IMR-90 (cell line): Measurements from ENCODE around the gene STARD13. TPM values are rescaled to one million over a fixed set of nuclear protein-coding genes. Genes with fewer than 3 reads are reported as not detected.

ENCODE experiments used
- ATAC-seq: fragments of 200-7000 bp; cut with Tn5 transposase; 2 replicates; pipeline ENCODE4 v1.9.1; 2020; ENCODE audit warnings: low read depth, mild to moderate bottlenecking, moderate library complexity
- BruUV-seq: library from RNA; stranded (reverse); fragments of 400-500 nt; replicated peaks from 2 replicates; lab custom pipeline; 2021; lab: Mats Ljungman, UMichigan
- CTCF ChIA-PET: fragments of 300-600 bp; formaldehyde crosslinking; extraction: SDS; loops from one replicate; lab custom pipeline; 2021; ENCODE audit warnings: antibody characterized with exemption; lab: Yijun Ruan, JAX
- POLR2A ChIA-PET: fragments of 300-600 bp; sonication (Branson Sonifier 250); formaldehyde crosslinking; loops from one replicate; lab custom pipeline; 2022; ENCODE audit warnings: antibody characterized with exemption; ENCODE audit not compliant: unreplicated experiment; lab: Charles Lee
- DNase-seq: peaks from one replicate; pipeline ENCODE4 v3.0.0; 2013
- H2AFZ ChIP-seq: replicated peaks from 2 replicates; pipeline ENCODE3; 2013; ENCODE audit warnings: low read length, mild to moderate bottlenecking; ENCODE audit not compliant: poor library complexity
- H2AK5ac ChIP-seq: 2 replicates; pipeline ENCODE4 v1.6.1; 2013; ENCODE audit warnings: low read depth, low read length, inconsistent platforms
- H2AK9ac ChIP-seq: replicated peaks from 2 replicates; pipeline ENCODE3; 2013; ENCODE audit warnings: mild to moderate bottlenecking, low read depth, low read length, moderate library complexity; ENCODE audit not compliant: poor library complexity
- H2BK120ac ChIP-seq: 2 replicates; pipeline ENCODE4 v1.6.1; 2013; ENCODE audit warnings: low read depth, low read length, inconsistent platforms
- H2BK15ac ChIP-seq: 3 replicates; pipeline ENCODE4 v1.6.1; 2013; ENCODE audit warnings: low read depth, low read length, inconsistent platforms
- H2BK20ac ChIP-seq: 2 replicates; pipeline ENCODE4 v1.6.1; 2013; ENCODE audit warnings: low read depth, mild to moderate bottlenecking, inconsistent platforms, low read length, moderate library complexity
- H2BK5ac ChIP-seq: 2 replicates; pipeline ENCODE4 v1.6.1; 2013; ENCODE audit warnings: mild to moderate bottlenecking, low read depth, low read length, inconsistent platforms; ENCODE audit not compliant: poor library complexity, severe bottlenecking
- H3K14ac ChIP-seq: replicated peaks from 2 replicates; pipeline ENCODE4 v1.6.1; 2013; ENCODE audit warnings: low read depth, low read length, inconsistent platforms
- H3K18ac ChIP-seq: 2 replicates; pipeline ENCODE4 v1.6.1; 2013; ENCODE audit warnings: low read depth, low read length, control low read depth
- H3K23ac ChIP-seq: 2 replicates; pipeline ENCODE4 v1.6.1; 2013; ENCODE audit warnings: low read depth, low read length, inconsistent platforms
- H3K27ac ChIP-seq: 2 replicates; pipeline ENCODE4 v1.5.1; 2013; ENCODE audit warnings: mild to moderate bottlenecking, control low read depth, low read length; ENCODE audit not compliant: insufficient read depth
- H3K27me3 ChIP-seq: 2 replicates; pipeline ENCODE4 v1.6.1; 2013; ENCODE audit warnings: low read length; ENCODE audit not compliant: control insufficient read depth, insufficient read depth
- H3K36me3 ChIP-seq: 2 replicates; pipeline ENCODE4 v1.6.1; 2013; ENCODE audit warnings: low read length, mixed read lengths; ENCODE audit not compliant: control insufficient read depth, insufficient read depth
- H3K4ac ChIP-seq: 2 replicates; pipeline ENCODE4 v1.6.1; 2013; ENCODE audit warnings: low read depth, low read length, inconsistent platforms
- H3K4me1 ChIP-seq: 2 replicates; pipeline ENCODE4 v1.6.1; 2013; ENCODE audit warnings: low read length, mixed read lengths; ENCODE audit not compliant: control insufficient read depth, insufficient read depth
- H3K4me2 ChIP-seq: 2 replicates; pipeline ENCODE4 v1.6.1; 2013; ENCODE audit warnings: low read depth, mild to moderate bottlenecking, control low read depth, low read length, moderate library complexity
- H3K4me3 ChIP-seq: 2 replicates; pipeline ENCODE4 v1.5.1; 2013; ENCODE audit warnings: low read depth, mild to moderate bottlenecking, control low read depth, low read length, moderate library complexity; ENCODE audit not compliant: insufficient read depth
- H3K56ac ChIP-seq: 2 replicates; pipeline ENCODE4 v1.6.1; 2013; ENCODE audit warnings: low read length, inconsistent platforms; ENCODE audit not compliant: insufficient read depth; ENCODE audit errors: extremely low read depth
- H3K79me1 ChIP-seq, 2 experiments: 2 replicates each; pipeline ENCODE4 v1.6.1; 2013; ENCODE audit warnings: low read length in 2 of 2, inconsistent platforms in 1 of 2, low read depth in 1 of 2
- H3K9ac ChIP-seq: 2 replicates; pipeline ENCODE4 v1.6.1; 2013; ENCODE audit warnings: low read depth, low read length, control low read depth
- H3K9me1 ChIP-seq: 2 replicates; pipeline ENCODE4 v1.6.1; 2013; ENCODE audit warnings: low read length, inconsistent platforms; ENCODE audit not compliant: insufficient read depth
- H3K9me3 ChIP-seq: 2 replicates; pipeline ENCODE4 v1.6.1; 2013; ENCODE audit warnings: low read length; ENCODE audit not compliant: control insufficient read depth, insufficient read depth
- H4K20me1 ChIP-seq: 2 replicates; pipeline ENCODE4 v1.6.1; 2013; ENCODE audit warnings: low read length, inconsistent platforms; ENCODE audit not compliant: insufficient read depth
- H4K5ac ChIP-seq: 2 replicates; pipeline ENCODE4 v1.6.1; 2013; ENCODE audit warnings: mild to moderate bottlenecking, low read depth, low read length, control low read depth
- H4K8ac ChIP-seq, 2 experiments: 2 replicates each; pipeline ENCODE4 v1.6.1; 2013; ENCODE audit warnings: low read depth in 2 of 2, low read length in 2 of 2, control low read depth in 1 of 2, inconsistent platforms in 1 of 2
- H4K91ac ChIP-seq: 2 replicates; pipeline ENCODE4 v1.6.1; 2013; ENCODE audit warnings: low read depth, low read length, inconsistent platforms; ENCODE audit not compliant: insufficient read depth
- POLR2A ChIP-seq: IDR thresholded peaks from 2 replicates; pipeline ENCODE4 v1.6.1; 2012; ENCODE audit warnings: mild to moderate bottlenecking, low read depth, low read length
- RAD21 ChIP-seq: IDR thresholded peaks from 2 replicates; pipeline ENCODE4 v1.6.1; 2012; ENCODE audit warnings: low read length, improper control_type of control experiment
- WGBS, 2 experiments: methylation state at CpG; one replicate each; pipeline versions ENCODE4 v1.1.5 to v1.1.7; 2013; ENCODE audit warnings: missing lambda C conversion rate in 2 of 2; ENCODE audit not compliant: insufficient read length in 1 of 2; ENCODE audit errors: extremely low coverage in 2 of 2; 5-methylcytosine and 5-hydroxymethylcytosine counted together
- dilution Hi-C: fragments of 300-500 bp; cut with HindIII; formaldehyde crosslinking; loops from one replicate; pipeline ENCODE4 v1.14.3; 2018; ENCODE audit warnings: low sequenced_read_pairs; ENCODE audit not compliant: unreplicated experiment
- in situ Hi-C: fragments of 300-500 bp; cut with MboI; formaldehyde crosslinking; loops from 3 replicates; pipeline ENCODE4 v1.14.3; 2019; ENCODE audit warnings: low sequenced_read_pairs, inconsistent platforms, mixed read lengths
- intact Hi-C: fragments of 100-400 bp; cut with micrococcal nuclease; formaldehyde crosslinking; loops from 2 replicates; pipeline ENCODE4 v1.10.0; 2022
- polyA plus RNA-seq, 3 experiments: library from polyadenylated mRNA; depleted of rRNA; stranded (reverse); fragments of >200 nt; gene quantifications; 2 replicates each; pipeline ENCODE4 v1.2.3, GENCODE V29; 2012; ENCODE audit warnings: low replicate concordance in 1 of 3
- total RNA-seq: library from RNA; depleted of rRNA; stranded (reverse); fragments of >200 nt; gene quantifications from 2 replicates; pipeline ENCODE4 v1.2.3, GENCODE V29; 2012

STARD13 gene
- total and polyA plus RNA-seq, 2 of the 4 experiments (the other 2 are of a cell fraction) = 23.6 to 46.6 TPM

GRCh38 chr13:33206425-33206824, 79.1 kb downstream of the STARD13 start:
- no peak; the same call in 1 of the 2 replicates for ATAC-seq
- peak; percentile 76 for DNase-seq
- in situ Hi-C loops = no loop called here
- H2BK20ac ChIP-seq = peak overlapping the region; percentile 72
- no peak overlapping the region for H3K56ac ChIP-seq
- H2AFZ ChIP-seq = no peak overlapping the region
- no peak overlapping the region for H2AK9ac ChIP-seq
- intact Hi-C loops = no loop called here
- H2BK120ac ChIP-seq = peak overlapping the region; percentile 66
- peak overlapping the region; percentile 78 for H3K14ac ChIP-seq
- H2AK5ac ChIP-seq = peak overlapping the region; percentile 67
- H3K4me1 ChIP-seq = peaks cover 30% of the 10 kb centered on the region
- no peaks in the 10 kb centered on the region for H3K9me3 ChIP-seq
- dilution Hi-C loops = no loop called here
- ChIA-PET CTCF (no interaction called here), POLR2A (no interaction called here)
- peak overlapping the region; percentile 28; the same call in 1 of the 2 replicates for H3K4me2 ChIP-seq
- 0 out of 3 replicates have a peak overlapping the region, but pooled peaks have one; percentile 18 for H2BK15ac ChIP-seq
- peaks cover 5% of the 10 kb centered on the region; the same call in 1 of the 2 replicates for H3K36me3 ChIP-seq
- peaks cover 39 to 82% of the 10 kb centered on the region in 2 experiments for H3K79me1 ChIP-seq
- H3K23ac ChIP-seq = peak overlapping the region; percentile 91
- no peak overlapping the region for H3K9ac ChIP-seq
- peaks cover 36% of the 10 kb centered on the region for H3K9me1 ChIP-seq
- H4K5ac ChIP-seq = peak overlapping the region; percentile 67; the same call in 1 of the 2 replicates
- 80% methylated on average over 2 of the region's 3 CpGs; no CpG with 5 or more reads in 1 of the 2 experiments for WGBS, 2 experiments
- peak overlapping the region; percentile 81 for H2BK5ac ChIP-seq
- H3K4me3 ChIP-seq = no peak overlapping the region
- H3K18ac ChIP-seq = peak overlapping the region; percentile 91
- no TSS peak for BruUV-seq
- 0 out of 2 replicates have a peak overlapping the region, but pooled peaks have one; percentile 30 for H3K27ac ChIP-seq
- peak overlapping the region; percentile 71; the same call in 1 of the 2 replicates for H3K4ac ChIP-seq
- H4K91ac ChIP-seq = 0 out of 2 replicates have a peak overlapping the region, but pooled peaks have one; percentile 51
- peaks cover 53% of the 10 kb centered on the region for H4K20me1 ChIP-seq
- H4K8ac ChIP-seq = peak overlapping the region; percentile 8 to 78; a peak in 2 of 4 replicates
- TF ChIP-seq RAD21 = no peak
- TF ChIP-seq POLR2A = peak; percentile 3; the same call in 1 of the 2 replicates
- no peaks in the 10 kb centered on the region for H3K27me3 ChIP-seq
